HG02623 (cell line): ENCODE results near the gene SERINC2.
"Not testable (repeated sequence)": the region's sequence is repeated elsewhere in the genome, so short reads cannot be mapped to it uniquely, and the experiment has no call there.

Source experiments
- ATAC-seq: cut with Tn5 transposase; IDR thresholded peaks from one replicate; pipeline ENCODE4 v1.9.1; 2021; ENCODE audit warnings: moderate library complexity; ENCODE audit not compliant: unreplicated experiment

The SERINC2 gene

GRCh38 chr1:31382379-31382989, 30.5 kb upstream of the SERINC2 start:
- no peak for ATAC-seq

GRCh38 chr1:31383967-31384366, 29.0 kb upstream of the SERINC2 start:
- no peak for ATAC-seq

- ATAC-seq = not testable (repeated sequence)
Measured at GRCh38 chr1:31386576-31387243, 26.3 kb upstream of the SERINC2 start.

GRCh38 chr1:31387612-31388011, 25.4 kb upstream of the SERINC2 start:
- ATAC-seq = no peak

- no peak for ATAC-seq
Measured at GRCh38 chr1:31389616-31390015, 23.4 kb upstream of the SERINC2 start.

GRCh38 chr1:31390071-31390470, 22.9 kb upstream of the SERINC2 start:
- no peak for ATAC-seq

GRCh38 chr1:31393463-31393862, 19.6 kb upstream of the SERINC2 start:
- ATAC-seq = no peak

GRCh38 chr1:31394584-31395193, 18.3 kb upstream of the SERINC2 start:
- no peak for ATAC-seq

- ATAC-seq = no peak
Measured at GRCh38 chr1:31396633-31397351, 16.2 kb upstream of the SERINC2 start.

GRCh38 chr1:31397360-31398095, 15.5 kb upstream of the SERINC2 start:
- no peak for ATAC-seq

- no peak for ATAC-seq
Measured at GRCh38 chr1:31398246-31398645, 14.8 kb upstream of the SERINC2 start.

- no peak for ATAC-seq
Measured at GRCh38 chr1:31399976-31400375, 13.0 kb upstream of the SERINC2 start.

GRCh38 chr1:31400393-31400792, 12.6 kb upstream of the SERINC2 start:
- ATAC-seq = no peak

GRCh38 chr1:31401241-31401640, 11.8 kb upstream of the SERINC2 start:
- ATAC-seq = no peak

GRCh38 chr1:31405578-31406245, 7.3 kb upstream of the SERINC2 start:
- no peak for ATAC-seq

- no peak for ATAC-seq
Measured at GRCh38 chr1:31407029-31407626, 5.9 kb upstream of the SERINC2 start.

- ATAC-seq = no peak
Measured at GRCh38 chr1:31408788-31409318, 4.2 kb upstream of the SERINC2 start.

GRCh38 chr1:31409946-31410858, 2.8 kb upstream of the SERINC2 start:
- ATAC-seq = no peak

- ATAC-seq = no peak
Measured at GRCh38 chr1:31410871-31411270, 2.1 kb upstream of the SERINC2 start.
